RWPE2 (cell line): ENCODE results near the gene AHNAK.

Experiments used
- ATAC-seq: fragments of 200-7000 bp; cut with Tn5 transposase; 3 replicates; pipeline ENCODE4 v1.9.1; 2021; ENCODE audit warnings: low read depth
- DNase-seq: peaks from one replicate; pipeline ENCODE4 v3.0.0-alpha.2; 2020; ENCODE audit warnings: low spot score
- H3K27ac ChIP-seq: fragments of 450-650 bp; 2 replicates; pipeline ENCODE4 v1.5.1; 2017; ENCODE audit warnings: mild to moderate bottlenecking; ENCODE audit not compliant: poor library complexity, severe bottlenecking
- H3K27me3 ChIP-seq: fragments of 250-450 bp; sonication (Bioruptor Pico); 2 replicates; pipeline ENCODE4 v1.5.1; 2021; ENCODE audit warnings: mild to moderate bottlenecking, moderate library complexity; ENCODE audit not compliant: insufficient read depth, poor library complexity, severe bottlenecking
- H3K36me3 ChIP-seq: fragments of 250-450 bp; sonication (Bioruptor Pico); 2 replicates; pipeline ENCODE4 v1.5.1; 2020; ENCODE audit warnings: low read depth, mild to moderate bottlenecking, moderate library complexity
- H3K4me1 ChIP-seq: fragments of 250-450 bp; sonication (Bioruptor Pico); 2 replicates; pipeline ENCODE4 v1.5.1; 2021; ENCODE audit warnings: mild to moderate bottlenecking, moderate library complexity; ENCODE audit not compliant: insufficient read depth, poor library complexity, severe bottlenecking
- H3K4me3 ChIP-seq: fragments of 250-450 bp; sonication (Bioruptor Pico); 2 replicates; pipeline ENCODE4 v1.5.1; 2021; ENCODE audit warnings: mild to moderate bottlenecking, moderate library complexity; ENCODE audit not compliant: severe bottlenecking
- H3K9me3 ChIP-seq: fragments of 250-450 bp; sonication (Bioruptor Pico); 2 replicates; pipeline ENCODE4 v1.5.1; 2021; ENCODE audit warnings: mild to moderate bottlenecking, moderate library complexity; ENCODE audit not compliant: severe bottlenecking
- CTCF ChIP-seq: fragments of 450-650 bp; IDR thresholded peaks from one replicate; pipeline ENCODE4 v1.5.1; 2017; ENCODE audit warnings: mild to moderate bottlenecking, moderate library complexity; ENCODE audit not compliant: poor library complexity, severe bottlenecking

Gene AHNAK

DNA sequence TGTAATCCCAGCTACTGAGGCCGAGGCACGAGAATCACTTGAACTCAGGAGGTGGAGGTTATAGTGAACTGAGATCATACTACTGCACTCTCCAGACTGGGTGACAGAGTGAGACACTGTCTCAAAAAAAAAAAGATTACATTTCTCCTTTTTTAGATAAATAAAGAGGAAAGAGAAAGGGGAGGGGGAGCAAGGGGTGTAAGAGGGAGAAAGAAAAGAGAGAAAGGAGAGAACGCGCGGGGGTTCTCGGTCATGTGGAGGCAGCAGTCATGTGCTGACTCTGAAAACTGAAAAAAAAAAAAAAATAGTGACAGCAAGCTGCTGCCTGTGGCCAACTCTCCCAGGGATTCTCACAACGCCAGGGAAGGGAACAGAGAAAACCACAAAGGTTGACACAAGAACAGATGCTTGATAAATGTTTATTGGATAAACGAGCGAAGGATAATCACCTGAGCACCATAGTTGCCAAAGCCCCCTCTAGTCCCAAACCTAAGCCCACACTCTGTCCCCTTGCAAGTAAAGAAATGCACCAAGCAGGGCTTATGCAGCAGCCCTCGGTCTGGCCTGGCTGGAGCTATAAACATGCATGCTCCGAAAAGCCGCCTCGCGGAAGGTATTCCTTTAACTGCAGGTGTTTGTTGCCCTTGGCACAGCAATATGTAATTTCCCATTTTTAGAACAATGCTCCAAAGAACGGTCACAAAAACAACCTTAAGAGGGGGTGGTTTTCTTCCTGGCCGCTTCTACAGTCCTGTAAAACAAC lies 113.3 kb downstream of the AHNAK start:
- no peak for TF ChIP-seq CTCF
- ATAC-seq = no peak
- no peaks in the 10 kb centered on the region for H3K4me1 ChIP-seq

DNA sequence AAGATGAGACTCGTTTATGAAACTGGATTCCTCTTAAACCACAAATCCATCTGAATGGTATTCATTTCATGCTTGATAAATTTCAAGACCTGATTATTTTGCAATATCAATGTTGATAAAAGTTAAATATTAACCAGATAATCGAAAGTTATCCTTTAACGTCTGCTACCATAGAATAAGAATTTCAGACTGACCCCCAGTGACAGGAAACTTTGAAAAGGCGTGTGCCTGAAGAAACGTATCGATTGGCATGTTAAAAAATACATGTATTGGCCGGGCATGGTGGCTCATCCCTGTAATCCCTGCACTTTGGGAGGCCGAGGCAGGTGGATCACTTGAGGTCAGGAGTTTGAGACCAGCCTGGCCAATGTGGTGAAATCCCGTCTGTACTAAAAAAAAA lies 113.9 kb downstream of the AHNAK start:
- no peaks in the 10 kb centered on the region for H3K36me3 ChIP-seq
- no peaks in the 10 kb centered on the region for H3K9me3 ChIP-seq
- H3K27me3 ChIP-seq = no peaks in the 10 kb centered on the region
- H3K4me3 ChIP-seq = no peak overlapping the region
- ATAC-seq (no peak), DNase-seq (no peak)
- TF ChIP-seq CTCF = no peak
- H3K27ac ChIP-seq = no peak overlapping the region
- H3K4me1 ChIP-seq = peaks cover 6% of the 10 kb centered on the region

More for the DNA sequence above, 113.3 kb downstream of the AHNAK start:
- Histone ChIP-seq H3K9me3 (no peaks in the 10 kb centered on the region), H3K4me3 (no peak overlapping the region), H3K27me3 (no peaks in the 10 kb centered on the region), H3K36me3 (no peaks in the 10 kb centered on the region), H3K27ac (no peak overlapping the region)
- no peak for DNase-seq

GRCh38 chr11:62431171-62431901 lies 115.3 kb downstream of the AHNAK start:
- Histone ChIP-seq H3K36me3 (no peaks in the 10 kb centered on the region), H3K4me3 (no peak overlapping the region), H3K27me3 (no peaks in the 10 kb centered on the region), H3K9me3 (no peaks in the 10 kb centered on the region), H3K27ac (peak overlapping the region; percentile 0), H3K4me1 (peaks cover 19% of the 10 kb centered on the region)
- ATAC-seq (peak; percentile 15; the same call in 1 of the 3 replicates), DNase-seq (no peak)
- TF ChIP-seq CTCF = no peak

DNA sequence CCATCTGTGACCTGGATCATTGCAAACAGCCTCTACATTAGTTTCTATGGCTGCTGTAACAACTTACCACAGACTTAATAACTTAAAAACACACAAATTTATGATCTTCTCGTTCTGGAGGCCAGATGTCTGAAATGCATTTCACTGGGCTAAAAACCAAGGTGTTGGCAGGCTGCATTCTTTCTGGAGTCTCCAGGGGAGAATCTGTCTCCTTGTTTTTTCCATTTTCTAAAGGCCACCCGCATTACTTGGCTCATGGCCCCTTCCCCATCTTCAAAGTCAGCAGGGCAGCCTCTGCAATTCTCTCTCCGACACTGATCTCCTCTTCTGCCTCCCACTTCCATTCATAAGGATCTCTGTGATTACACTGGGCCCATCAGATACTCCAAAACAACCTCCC lies 116.2 kb downstream of the AHNAK start:
- Histone ChIP-seq H3K36me3 (no peaks in the 10 kb centered on the region), H3K4me3 (no peak overlapping the region), H3K4me1 (peaks cover 19% of the 10 kb centered on the region), H3K27me3 (no peaks in the 10 kb centered on the region), H3K9me3 (no peaks in the 10 kb centered on the region), H3K27ac (no peak overlapping the region)
- ATAC-seq (no peak), DNase-seq (no peak)
- no peak for TF ChIP-seq CTCF
